ENCODE data around the gene GSTO2.
"Not testable (repeated sequence)": the region's sequence is repeated elsewhere in the genome, so short reads cannot be mapped to it uniquely, and the experiment has no call there.

GSTO2 gene

DNA sequence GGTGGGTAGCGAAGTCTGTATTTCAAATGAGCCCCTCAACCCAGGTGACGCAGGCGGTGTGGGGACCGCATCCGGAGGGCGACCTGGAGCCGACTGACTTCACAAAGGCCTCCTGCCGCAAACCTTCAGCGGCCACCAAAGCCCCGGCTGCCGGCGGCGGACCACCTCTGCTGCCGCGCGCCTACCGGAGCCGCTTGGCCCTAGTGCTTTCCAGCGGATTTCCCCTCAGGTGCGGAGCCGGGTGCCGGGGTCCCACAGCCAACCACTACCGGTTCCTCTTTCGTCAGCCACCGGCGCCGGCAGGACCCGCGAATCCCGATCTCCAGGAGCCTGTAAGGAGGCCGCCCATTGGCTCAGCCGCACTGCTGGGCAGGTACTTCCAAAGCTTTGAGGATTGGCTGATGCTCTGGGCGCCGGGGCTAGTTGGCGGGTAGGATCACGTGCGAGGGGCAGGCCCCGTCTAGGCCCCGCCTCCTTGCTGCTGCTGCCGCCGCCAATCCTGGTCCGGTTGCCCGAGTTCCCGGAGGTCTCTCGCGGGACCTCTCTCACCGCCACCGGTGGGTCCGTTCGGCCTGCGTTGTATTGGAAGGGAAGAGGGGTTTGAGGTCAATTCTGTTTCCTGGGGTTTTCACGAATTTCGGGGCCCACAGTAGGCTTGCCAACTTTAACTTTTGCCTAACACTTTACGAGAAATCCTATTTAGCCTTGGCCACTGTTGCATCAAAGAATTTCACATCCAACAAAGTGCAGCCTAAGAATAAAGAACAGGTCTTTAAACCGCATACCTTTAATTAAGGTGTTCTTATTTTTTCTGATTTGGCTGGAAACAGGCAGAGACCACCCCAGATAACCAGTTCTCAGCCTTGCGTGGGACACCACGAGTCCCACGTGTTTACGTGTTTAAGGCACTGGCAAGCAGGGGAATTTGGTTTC lies at the start of gene GSTO2:
GSTO2 (plus strand) TSS at position 472 of the 933 bp plus-strand sequence. CDS start 5,732 bp downstream, outside the sequence.
- DNase-seq (ENCODE audit: low read depth), result peak; percentile 97

GRCh38 chr10:104220522-104220921 lies 48.5 kb upstream of the GSTO2 start:
- DNase-seq (ENCODE audit: low read depth), result no peak

- no peak for DNase-seq (ENCODE audit: low read depth)
Measured at GRCh38 chr10:104223304-104223703, 45.7 kb upstream of the GSTO2 start.

DNA sequence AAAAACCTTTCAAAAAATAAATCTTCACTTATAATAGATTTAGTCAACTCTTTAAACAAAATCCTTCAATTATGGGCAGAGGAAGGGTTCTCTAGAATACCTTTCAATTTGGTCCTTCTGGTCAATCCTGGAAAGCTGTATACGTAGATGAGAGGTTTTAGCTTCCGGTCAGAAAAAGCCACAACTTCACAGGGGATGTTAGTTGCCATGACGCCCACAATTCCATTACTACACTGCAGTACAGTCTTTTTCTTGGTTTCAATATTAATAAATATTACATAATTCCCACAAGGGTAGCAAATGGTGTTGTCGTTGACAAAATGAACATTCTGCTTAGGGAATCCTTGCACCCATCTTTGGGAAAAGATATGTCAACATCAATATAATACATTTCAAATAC lies 38.5 kb upstream of the GSTO2 start:
- no peak for DNase-seq (ENCODE audit: low read depth)

DNA sequence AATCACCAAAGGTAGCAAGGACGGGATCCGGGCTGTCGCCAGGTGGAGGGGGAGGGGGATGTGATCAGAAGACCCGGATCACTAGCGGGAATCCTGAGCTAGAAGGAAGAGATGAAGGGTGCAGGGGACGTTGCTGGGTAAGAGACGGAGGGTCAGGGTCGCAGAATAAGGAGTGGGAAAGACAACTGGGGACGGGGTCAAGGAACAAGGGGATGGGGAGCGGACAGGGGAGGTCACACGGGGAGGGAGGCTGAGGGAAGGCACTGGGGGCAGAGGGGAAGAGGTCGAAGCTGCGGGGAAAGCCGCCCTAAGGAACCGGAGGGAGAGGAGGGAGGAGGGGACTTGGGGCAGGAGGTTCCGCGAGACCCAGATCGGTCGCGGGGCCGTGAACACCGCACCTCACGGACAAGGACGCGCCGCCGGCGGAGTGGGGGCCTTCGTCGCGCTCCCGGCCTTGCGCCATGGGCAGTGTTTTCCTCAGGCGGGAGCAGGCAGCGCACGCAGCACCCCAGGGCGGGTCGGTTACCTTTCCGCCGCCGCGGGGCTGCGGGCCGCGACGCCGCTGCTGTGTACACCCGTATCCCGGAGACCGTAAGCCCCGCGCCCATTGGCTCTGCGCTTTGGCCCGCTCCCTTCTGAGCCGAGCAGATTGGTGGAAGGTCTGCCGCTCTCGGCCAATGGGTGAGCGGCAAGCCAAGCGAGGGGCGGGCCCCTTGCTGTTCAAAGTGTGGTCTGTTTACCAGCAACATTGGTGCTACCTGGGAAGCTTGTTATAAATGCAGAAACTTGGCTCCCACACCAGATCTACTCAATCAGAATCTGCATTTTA lies 37.0 kb upstream of the GSTO2 start, which contains the start of gene CFAP43:
CFAP43 (minus strand) TSS at position 581 of the 829 bp plus-strand sequence; CDS start at position 463, 118 bp downstream.
- DNase-seq (ENCODE audit: low read depth), result peak; percentile 98

DNA sequence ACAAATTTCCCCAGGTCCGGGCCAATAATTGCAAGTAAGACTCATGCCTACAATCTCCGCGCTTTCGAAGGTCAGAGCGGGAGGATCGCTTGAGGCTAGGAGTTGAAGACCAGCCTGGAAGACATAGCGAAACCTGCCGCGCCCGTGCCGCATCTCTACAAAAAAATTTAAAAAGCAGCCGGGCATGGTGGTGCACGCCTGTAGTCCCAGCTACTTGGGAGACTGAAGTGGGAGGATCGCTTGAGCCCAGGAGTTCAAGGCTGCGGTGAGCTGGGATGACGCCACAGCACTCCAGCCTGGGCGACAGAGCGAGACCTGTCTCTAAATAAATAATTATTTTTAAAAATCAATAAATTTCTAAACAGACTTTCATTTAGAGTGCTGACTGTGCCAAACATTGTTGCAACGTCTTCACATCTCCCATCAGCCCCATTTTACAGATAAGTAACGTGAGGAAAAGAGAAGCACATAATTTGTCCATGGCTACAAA lies 36.3 kb upstream of the GSTO2 start:
- DNase-seq (ENCODE audit: low read depth), result no peak

- DNase-seq (ENCODE audit: low read depth), result no peak
Measured at GRCh38 chr10:104233817-104234216, 35.2 kb upstream of the GSTO2 start.

DNA sequence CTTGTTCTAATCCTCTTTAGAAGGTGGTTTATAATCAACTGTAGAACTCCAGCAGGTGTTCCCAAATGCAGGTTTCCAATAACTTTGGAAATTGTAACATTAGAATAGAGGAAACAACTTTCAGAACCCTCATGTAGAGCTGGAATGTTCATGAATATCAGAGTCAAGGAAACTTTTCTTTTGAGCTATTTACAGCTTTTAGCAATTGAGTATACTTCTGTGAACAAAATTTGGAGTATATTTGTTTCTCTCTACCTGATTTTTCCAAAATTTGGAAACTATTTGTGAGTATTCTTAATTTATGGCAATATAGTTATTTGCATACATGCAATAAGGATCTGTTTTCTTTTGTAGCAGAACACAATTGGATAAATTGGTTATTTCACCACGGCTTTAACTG lies 34.0 kb upstream of the GSTO2 start:
- no peak for DNase-seq (ENCODE audit: low read depth)

GRCh38 chr10:104235801-104236200 lies 33.2 kb upstream of the GSTO2 start:
- DNase-seq (ENCODE audit: low read depth), result no peak

DNA sequence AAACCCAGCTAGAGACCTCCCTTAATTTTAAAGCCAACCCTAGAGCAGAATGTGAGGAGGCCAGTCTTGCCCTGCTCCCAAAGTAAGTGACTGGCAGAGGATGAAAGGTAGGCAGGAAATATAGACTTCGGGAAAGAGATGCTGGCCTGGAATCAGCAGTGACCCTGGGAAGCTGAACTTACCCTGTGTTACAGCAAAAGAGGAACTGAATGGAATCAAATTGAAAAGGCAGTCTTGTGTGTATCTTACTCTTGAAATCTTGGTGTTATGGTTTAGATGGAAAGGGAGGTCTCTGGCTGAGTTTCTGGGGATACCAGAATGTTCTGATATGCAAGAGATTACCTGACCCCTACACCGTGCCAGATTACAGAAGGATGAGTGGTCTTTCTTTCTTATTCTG lies 28.9 kb upstream of the GSTO2 start:
- DNase-seq (ENCODE audit: low read depth), result no peak

DNA sequence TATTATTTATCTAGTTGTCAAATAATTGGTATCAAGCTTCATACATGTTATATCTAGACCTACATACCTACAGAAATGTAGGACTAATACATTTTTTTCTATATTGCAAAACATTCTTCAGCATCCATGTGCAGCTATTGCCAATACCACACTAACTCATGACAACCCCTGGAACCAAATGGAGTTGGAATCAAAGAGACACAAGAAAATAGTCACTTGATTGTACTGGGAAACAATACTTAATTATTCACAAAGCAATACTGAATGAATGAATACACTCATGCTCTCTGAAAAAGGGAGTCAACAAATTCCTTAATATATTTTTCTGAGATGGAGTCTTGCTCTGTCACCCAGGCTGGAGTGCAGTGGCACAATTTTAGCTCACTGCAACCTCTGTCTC lies 26.4 kb upstream of the GSTO2 start:
- DNase-seq (ENCODE audit: low read depth), result no peak

- not testable (repeated sequence) for DNase-seq (ENCODE audit: low read depth)
Measured at GRCh38 chr10:104243009-104243408, 26.0 kb upstream of the GSTO2 start.

DNA sequence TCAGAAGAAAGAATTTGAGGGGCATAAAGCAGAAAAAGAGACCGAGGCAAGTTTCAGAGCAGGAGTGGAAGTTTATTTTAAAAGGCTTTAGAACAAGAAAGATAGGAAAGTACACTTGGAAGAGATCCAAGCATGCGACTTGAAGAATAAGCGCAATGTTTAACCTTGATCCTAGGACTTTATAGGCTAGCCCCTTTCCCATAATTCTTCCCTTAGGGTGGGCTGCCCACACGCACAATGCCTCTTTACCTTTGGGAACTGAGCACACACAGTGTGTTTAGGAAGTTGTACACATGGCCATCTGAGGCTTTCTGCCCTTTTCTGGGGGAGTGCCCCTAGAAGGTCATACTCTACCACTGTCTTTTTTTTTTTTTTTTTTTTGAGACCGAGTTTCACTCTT lies 25.5 kb upstream of the GSTO2 start:
- DNase-seq (ENCODE audit: low read depth), result no peak

- no peak for DNase-seq (ENCODE audit: low read depth)
Measured at GRCh38 chr10:104245066-104245632, 23.8 kb upstream of the GSTO2 start.

DNA sequence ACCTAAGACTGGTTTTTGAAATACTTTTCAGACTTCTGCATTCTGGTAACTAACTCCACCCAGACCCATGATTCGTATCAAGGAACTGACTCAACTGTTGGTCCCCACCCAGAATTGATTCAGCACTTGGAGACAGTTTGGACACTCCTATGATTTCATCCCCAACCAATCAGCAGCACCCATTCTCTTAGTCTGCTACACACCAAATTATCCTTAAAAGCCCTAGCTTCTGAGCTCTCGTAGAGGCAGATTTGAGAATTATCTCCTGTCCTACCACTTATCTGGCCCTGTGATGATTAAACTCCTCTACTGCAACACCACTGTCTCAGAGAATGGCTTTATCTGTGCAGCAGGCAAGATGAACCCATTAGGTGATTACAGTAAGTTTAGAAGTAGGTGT lies 22.0 kb upstream of the GSTO2 start:
- DNase-seq (ENCODE audit: low read depth), result no peak

- no peak for DNase-seq (ENCODE audit: low read depth)
Measured at GRCh38 chr10:104247513-104248146, 21.4 kb upstream of the GSTO2 start.

DNA sequence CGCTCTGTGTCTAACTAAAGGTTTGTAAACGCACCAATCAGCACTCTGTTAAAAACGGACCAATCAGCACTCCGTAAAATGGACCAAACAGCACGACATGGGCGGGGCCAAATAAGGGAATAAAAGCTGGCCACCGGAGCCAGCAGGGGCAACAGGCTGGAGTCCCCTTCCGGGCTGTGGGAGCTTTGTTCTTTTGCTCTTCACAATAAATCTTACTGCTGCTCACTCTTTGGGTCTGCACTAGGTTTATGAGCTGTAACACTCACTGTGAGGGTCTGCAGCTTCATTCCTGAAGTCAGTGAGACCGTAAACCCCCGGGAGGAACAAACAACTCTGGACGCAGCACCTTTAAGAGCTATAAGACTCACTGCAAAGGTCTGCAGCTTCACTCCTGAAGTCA lies 20.1 kb upstream of the GSTO2 start:
- DNase-seq (ENCODE audit: low read depth), result not testable (repeated sequence)

- DNase-seq (ENCODE audit: low read depth), result no peak
Measured at GRCh38 chr10:104250371-104250770, 18.6 kb upstream of the GSTO2 start.

DNA sequence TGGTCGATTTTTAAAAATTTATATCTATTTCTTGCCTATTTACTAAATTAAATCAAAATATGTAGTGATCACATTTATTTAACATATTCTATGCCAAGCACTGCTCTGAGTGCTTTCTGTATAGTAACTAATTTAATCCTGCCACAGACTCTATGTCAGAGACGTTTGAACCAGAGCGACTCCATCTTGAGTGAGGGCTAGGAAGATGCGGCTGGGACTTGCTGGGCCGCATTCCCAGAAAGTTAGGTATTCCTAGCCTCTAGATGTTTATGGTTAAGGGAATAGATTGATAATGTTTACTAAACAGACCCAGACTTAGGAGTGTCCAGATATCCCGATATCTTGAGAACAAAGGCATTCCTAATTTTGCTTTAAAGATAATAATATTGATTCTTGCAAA lies 17.5 kb upstream of the GSTO2 start:
- no peak for DNase-seq (ENCODE audit: low read depth)

DNA sequence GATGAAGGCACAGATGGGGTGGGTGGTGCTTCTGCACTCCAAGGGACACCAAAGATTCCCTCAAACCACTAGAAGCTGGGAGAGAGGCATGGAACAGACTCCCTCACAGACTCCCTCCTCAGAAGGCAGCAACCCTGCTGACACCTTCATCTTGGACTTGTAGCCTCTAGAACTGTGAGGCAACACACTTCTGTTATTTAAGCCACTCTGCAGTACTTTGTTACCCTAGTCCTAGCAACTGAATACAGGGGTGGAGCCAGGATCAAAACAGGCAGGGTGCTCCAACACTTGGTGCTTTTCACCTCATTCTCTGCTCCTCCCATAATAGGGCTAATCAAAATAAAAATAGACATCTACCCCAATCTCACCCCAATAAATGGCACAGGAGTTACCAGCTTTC lies 16.6 kb upstream of the GSTO2 start:
- DNase-seq (ENCODE audit: low read depth), result no peak

DNA sequence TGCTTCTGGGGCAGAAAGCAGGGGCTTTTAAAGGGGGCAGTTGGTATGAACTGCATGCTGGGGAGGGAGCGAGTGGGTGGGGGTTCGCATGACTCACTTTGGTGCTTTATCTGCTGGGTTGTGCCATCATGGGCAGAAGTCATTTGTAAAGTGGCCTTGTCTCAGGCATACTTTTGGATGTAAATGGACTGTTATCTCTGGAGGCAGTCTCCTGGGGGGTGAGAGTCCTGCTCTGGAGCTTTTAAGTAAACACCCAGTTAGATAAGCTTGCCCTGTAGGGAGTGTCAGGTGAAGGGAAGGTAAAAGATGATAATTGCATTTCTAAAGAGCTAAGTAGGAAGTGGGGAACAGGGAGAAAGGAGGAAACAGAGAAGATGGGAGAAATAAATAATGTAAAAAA lies 15.9 kb upstream of the GSTO2 start:
- DNase-seq (ENCODE audit: low read depth), result no peak
